Peyer's patch (tissue), 4 donors: Measurements from ENCODE around the gene SOX3.

Experiments used
- POLR2A ChIP-seq, 2 donors: fragments of 450-650 bp; IDR thresholded peaks; one replicate each; pipeline ENCODE4 v1.5.1; 2017; ENCODE audit warnings: antibody characterized with exemption in 2 of 2, mild to moderate bottlenecking in 2 of 2, moderate library complexity in 2 of 2
- TF ChIP-seq, protein P1 (sequence below), 6 experiments: fragments of 450-650 bp in 4 of 6; fragments of 200-600 bp in 2 of 6; sonication (generic) in 1 of 6; IDR thresholded peaks; one replicate each; pipeline ENCODE4 v1.5.1; 2017 to 2019; ENCODE audit warnings: antibody characterized with exemption in 6 of 6, mild to moderate bottlenecking in 3 of 6, moderate library complexity in 1 of 6

DNA sequence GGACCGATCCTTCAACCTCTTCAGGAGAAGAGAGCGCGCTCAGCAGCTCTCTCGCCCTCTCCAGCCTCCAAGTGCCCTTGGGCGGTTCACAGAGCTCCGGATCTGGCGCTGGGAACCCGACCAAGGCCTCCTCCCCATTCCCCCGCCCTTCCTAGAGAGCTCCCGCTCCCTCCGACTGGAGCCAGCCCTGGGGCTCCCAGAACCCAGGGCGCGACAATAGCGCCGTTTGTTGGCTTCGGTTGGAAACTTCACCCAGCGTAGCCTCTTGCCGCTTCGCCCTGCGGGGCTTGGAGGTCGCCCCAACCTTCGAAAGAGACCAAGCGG is 3.1 kb upstream of the SOX3 start:
- TF ChIP-seq, protein P1, sequence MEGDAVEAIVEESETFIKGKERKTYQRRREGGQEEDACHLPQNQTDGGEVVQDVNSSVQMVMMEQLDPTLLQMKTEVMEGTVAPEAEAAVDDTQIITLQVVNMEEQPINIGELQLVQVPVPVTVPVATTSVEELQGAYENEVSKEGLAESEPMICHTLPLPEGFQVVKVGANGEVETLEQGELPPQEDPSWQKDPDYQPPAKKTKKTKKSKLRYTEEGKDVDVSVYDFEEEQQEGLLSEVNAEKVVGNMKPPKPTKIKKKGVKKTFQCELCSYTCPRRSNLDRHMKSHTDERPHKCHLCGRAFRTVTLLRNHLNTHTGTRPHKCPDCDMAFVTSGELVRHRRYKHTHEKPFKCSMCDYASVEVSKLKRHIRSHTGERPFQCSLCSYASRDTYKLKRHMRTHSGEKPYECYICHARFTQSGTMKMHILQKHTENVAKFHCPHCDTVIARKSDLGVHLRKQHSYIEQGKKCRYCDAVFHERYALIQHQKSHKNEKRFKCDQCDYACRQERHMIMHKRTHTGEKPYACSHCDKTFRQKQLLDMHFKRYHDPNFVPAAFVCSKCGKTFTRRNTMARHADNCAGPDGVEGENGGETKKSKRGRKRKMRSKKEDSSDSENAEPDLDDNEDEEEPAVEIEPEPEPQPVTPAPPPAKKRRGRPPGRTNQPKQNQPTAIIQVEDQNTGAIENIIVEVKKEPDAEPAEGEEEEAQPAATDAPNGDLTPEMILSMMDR (IDR thresholded peaks at IDR 0.05): no peak
- no peak for TF ChIP-seq POLR2A (IDR thresholded peaks at IDR 0.05)
